ENCODE measurements around the gene TEX19. TPM values are rescaled to one million over a fixed set of nuclear protein-coding genes. Genes with fewer than 3 reads are reported as not detected.

TEX19 gene
- total and polyA plus RNA-seq, 2 of the 4 experiments (the other 2 are of a cell fraction), result under 0.01 to 0.03 TPM

DNA sequence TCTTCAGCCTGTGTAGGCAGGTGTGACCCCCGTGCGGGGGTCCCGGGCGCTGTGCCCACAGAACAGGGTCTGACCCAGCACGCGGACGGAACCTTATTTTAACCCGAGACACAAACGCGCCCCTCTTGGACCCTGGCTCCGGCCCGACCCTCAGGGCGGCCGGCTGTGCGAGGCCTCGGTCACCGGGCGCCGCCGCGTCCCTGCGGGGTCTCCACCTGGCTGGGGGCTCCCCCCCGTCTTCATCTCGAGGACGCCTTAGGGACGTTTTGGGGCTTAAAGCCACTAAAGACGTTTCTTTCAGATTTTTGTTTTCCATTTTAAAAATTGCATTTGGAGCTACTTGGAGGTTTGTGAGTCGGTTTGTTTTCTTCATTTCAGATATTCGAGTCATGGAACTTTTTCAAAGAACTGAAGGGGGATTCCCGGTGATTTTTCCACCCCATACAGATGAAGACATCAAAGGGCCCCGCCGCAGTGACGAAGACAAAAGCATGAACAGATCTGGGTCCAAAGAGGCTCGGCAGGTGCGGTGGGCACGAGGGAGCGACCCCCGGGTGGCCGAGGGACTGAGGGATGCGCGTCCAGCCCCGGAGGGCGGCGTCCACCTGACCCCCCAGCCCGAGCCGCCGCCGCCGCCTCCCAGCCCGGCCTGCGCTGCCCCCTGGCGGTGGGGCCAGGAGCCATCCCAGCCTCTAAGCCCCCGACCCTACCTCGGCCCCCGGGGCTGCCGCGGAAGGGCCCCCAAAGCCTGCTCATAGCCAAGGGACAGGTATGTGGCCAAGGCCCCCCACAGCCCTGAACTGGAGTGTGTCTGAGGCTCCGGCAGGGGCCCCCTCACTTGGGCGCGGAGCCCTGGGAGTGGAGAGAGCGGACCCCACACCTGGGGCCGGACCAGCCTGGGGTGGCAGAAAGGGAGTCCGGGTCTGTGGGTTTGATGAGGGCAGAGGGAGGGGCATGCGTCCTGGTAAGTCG lies 37.8 kb upstream of the TEX19 start:
- intact Hi-C loops (cut with micrococcal nuclease), result loop anchor here (5.0 to 10.0 kb wide), 3 partner anchors 54 to 286 kb away; partner anchors contain the start of genes DCXR and RAC3
- Histone ChIP-seq H2BK5ac (ENCODE audit: low read depth, low read length, poor library complexity, severe bottlenecking) (no peak overlapping the region), H3K27me3 (ENCODE audit: control insufficient read depth, insufficient read depth, low read length) (peaks cover 10% of the 10 kb centered on the region; the same call in 1 of the 2 replicates), H3K23ac (ENCODE audit: low read depth, low read length) (no peak overlapping the region), H2AK9ac (replicated peaks; ENCODE audit: low read depth, low read length, poor library complexity) (no peak overlapping the region), H3K36me3 (ENCODE audit: control insufficient read depth, insufficient read depth, low read length) (no peaks in the 10 kb centered on the region), H4K8ac (ENCODE audit: low read depth in 2 of 2, low read length in 2 of 2) (no peak overlapping the region), H3K9me3 (ENCODE audit: control insufficient read depth, insufficient read depth, low read length) (no peaks in the 10 kb centered on the region), H3K79me1 (ENCODE audit: low read depth in 1 of 2, low read length in 2 of 2) (no peaks in the 10 kb centered on the region), H4K5ac (ENCODE audit: low read depth, low read length) (no peak overlapping the region), H3K4me3 (ENCODE audit: insufficient read depth, low read depth, low read length) (no peak overlapping the region), H3K4me2 (ENCODE audit: low read depth, low read length) (peak overlapping the region; percentile 47; the same call in 1 of the 2 replicates), H3K56ac (ENCODE audit: extremely low read depth, insufficient read depth, low read length) (no peak overlapping the region), H3K4ac (ENCODE audit: low read depth, low read length) (no peak overlapping the region), H3K9me1 (ENCODE audit: insufficient read depth, low read length) (peaks cover 7% of the 10 kb centered on the region; the same call in 1 of the 2 replicates), H2BK120ac (ENCODE audit: low read depth, low read length) (no peak overlapping the region), H4K20me1 (ENCODE audit: insufficient read depth, low read length) (no peaks in the 10 kb centered on the region; the same call in 1 of the 2 replicates), H2AFZ (replicated peaks; ENCODE audit: low read length, poor library complexity) (peak overlapping the region; percentile 35), H3K9ac (ENCODE audit: low read depth, low read length) (no peak overlapping the region), H3K4me1 (ENCODE audit: control insufficient read depth, insufficient read depth, low read length) (no peaks in the 10 kb centered on the region), H3K27ac (ENCODE audit: insufficient read depth, low read length) (no peak overlapping the region), H2BK15ac (ENCODE audit: low read depth, low read length) (no peak overlapping the region), H2AK5ac (ENCODE audit: low read depth, low read length) (no peak overlapping the region), H3K18ac (ENCODE audit: low read depth, low read length) (no peak overlapping the region), H3K14ac (replicated peaks; ENCODE audit: low read depth, low read length) (no peak overlapping the region), H2BK20ac (ENCODE audit: low read depth, low read length) (no peak overlapping the region), H4K91ac (ENCODE audit: insufficient read depth, low read depth, low read length) (no peak overlapping the region)
- ChIA-PET CTCF (interaction anchor here (0.7 kb wide), 1 partner anchor 15 kb away, joined by 3 read pairs; no protein-coding TSS in a partner anchor), POLR2A (ENCODE audit: unreplicated experiment) (no interaction called here)
- dilution Hi-C loops (cut with HindIII; ENCODE audit: low sequenced_read_pairs, unreplicated experiment), result no loop called here
- TF ChIP-seq, protein P1, sequence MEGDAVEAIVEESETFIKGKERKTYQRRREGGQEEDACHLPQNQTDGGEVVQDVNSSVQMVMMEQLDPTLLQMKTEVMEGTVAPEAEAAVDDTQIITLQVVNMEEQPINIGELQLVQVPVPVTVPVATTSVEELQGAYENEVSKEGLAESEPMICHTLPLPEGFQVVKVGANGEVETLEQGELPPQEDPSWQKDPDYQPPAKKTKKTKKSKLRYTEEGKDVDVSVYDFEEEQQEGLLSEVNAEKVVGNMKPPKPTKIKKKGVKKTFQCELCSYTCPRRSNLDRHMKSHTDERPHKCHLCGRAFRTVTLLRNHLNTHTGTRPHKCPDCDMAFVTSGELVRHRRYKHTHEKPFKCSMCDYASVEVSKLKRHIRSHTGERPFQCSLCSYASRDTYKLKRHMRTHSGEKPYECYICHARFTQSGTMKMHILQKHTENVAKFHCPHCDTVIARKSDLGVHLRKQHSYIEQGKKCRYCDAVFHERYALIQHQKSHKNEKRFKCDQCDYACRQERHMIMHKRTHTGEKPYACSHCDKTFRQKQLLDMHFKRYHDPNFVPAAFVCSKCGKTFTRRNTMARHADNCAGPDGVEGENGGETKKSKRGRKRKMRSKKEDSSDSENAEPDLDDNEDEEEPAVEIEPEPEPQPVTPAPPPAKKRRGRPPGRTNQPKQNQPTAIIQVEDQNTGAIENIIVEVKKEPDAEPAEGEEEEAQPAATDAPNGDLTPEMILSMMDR (conservative IDR thresholded peaks at IDR 0.05; ENCODE audit: low read depth, low read length), result peak; percentile 66
- TF ChIP-seq SMC3 (IDR thresholded peaks at IDR 0.05; ENCODE audit: low read depth, low read length), result peak; percentile 59
- peak; percentile 57; the same call in 1 of the 2 replicates for TF ChIP-seq MAZ (IDR thresholded peaks at IDR 0.05; ENCODE audit: borderline replicate concordance, low read depth, low read length)
- no peak for TF ChIP-seq NFE2L2 (IDR thresholded peaks at IDR 0.05; ENCODE audit: low read depth, low read length)
- no peak for TF ChIP-seq BHLHE40 (IDR thresholded peaks at IDR 0.05; ENCODE audit: low read depth, low read length)
- peak; percentile 70 for TF ChIP-seq RAD21 (IDR thresholded peaks at IDR 0.05; ENCODE audit: low read length)
- TF ChIP-seq FOS (IDR thresholded peaks at IDR 0.05; ENCODE audit: low read depth, low read length), result no peak
- TF ChIP-seq CHD1 (IDR thresholded peaks at IDR 0.05; ENCODE audit: low read depth, low read length), result no peak
- no peak for TF ChIP-seq MAFK (IDR thresholded peaks at IDR 0.05; ENCODE audit: low read depth, low read length)
- peak; percentile 80 for ATAC-seq (ENCODE audit: low read depth)
- no TSS peak for BruUV-seq (replicated peaks)
- WGBS, 2 experiments (ENCODE audit: extremely low coverage in 2 of 2, insufficient read length in 1 of 2), result 61% methylated on average over 17 of the region's 65 CpGs; no CpG with 5 or more reads in 1 of the 2 experiments
- in situ Hi-C loops (cut with MboI; ENCODE audit: low sequenced_read_pairs), result no loop called here
- no peak for DNase-seq

Measured in IMR-90 (cell line).